Skeletal muscle cell (primary cell): ENCODE measurements around the gene DOC2B.
"Not testable (repeated sequence)": the region's sequence is repeated elsewhere in the genome, so short reads cannot be mapped to it uniquely, and the experiment has no call there.

Experiments used
- DNase-seq: peaks from one replicate; pipeline ENCODE4 v3.0.0-alpha.2; 2010; ENCODE audit warnings: low read depth
- H3K4me3 ChIP-seq: 2 replicates; pipeline ENCODE4 v1.5.1; 2011; ENCODE audit warnings: low read depth, mild to moderate bottlenecking, control low read depth, low read length, moderate library complexity

DOC2B gene

DNA sequence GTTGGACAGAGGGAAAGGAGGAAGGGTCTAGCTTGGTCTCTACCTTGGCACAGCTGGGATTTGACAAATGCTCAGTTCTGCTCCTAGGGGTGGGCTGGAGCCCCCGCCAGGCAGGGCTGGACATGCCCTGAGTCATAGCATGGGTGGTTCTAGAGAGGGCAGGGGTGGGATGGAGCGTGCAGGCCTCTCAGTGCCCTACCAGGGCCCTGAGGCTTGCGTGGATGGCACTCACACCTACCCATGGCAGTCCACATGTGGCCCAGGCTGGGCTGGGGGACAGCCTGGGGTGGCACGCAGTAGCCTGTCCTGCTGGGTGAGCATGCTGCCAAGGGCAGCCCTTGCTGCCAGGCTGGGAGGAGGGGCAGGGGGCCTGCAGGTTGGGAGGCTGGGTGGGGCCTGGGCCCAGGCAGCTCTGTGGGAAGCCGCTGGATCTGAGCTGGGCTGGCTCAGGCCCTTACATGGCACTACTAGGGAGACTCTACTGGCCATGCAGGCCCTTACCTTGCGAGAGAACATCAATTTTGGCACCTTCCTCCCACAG, 11.2 kb downstream of the DOC2B start:
- no peak overlapping the region for H3K4me3 ChIP-seq
- DNase-seq, result no peak

DNA sequence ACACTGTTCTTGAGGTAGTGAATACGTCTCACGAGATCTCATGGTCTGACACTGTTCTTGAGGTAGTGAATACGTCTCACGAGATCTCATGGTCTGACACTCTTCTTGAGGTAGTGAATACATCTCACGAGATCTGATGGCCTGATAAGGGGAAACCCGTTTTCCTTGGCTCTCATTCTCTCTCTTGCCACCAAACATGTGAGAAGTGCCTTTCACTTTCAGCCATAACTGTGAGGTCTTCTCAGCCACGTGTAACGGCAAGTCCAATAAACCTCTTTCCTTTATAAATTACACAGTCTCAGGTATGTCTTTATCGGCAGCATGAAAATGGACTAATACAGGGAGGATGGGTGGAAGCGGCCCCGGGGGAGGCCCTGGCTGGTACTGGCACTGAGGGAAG, 12.8 kb downstream of the DOC2B start:
- DNase-seq, H3K4me3 ChIP-seq: not testable (repeated sequence)

DNA sequence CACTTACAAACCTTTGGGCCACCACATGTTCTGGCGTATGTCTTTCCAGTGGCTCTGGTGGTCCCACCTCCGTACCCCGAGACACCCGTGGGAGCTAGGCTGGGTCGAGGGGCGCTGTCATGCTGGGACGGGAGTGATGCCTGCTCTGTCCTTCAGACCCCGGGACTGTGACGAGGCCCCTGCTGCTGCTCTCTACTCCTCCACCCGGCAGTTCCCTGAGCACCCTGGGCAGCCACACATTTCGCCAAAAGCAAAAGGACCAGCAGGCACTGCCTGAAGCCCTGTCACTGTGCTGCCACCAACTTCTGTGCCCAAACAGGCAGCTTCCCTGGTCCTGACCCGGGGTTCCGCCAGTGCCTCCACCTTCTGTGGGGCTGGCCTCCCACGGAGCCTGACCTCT, 15.5 kb downstream of the DOC2B start:
- H3K4me3 ChIP-seq, result no peak overlapping the region

DNA sequence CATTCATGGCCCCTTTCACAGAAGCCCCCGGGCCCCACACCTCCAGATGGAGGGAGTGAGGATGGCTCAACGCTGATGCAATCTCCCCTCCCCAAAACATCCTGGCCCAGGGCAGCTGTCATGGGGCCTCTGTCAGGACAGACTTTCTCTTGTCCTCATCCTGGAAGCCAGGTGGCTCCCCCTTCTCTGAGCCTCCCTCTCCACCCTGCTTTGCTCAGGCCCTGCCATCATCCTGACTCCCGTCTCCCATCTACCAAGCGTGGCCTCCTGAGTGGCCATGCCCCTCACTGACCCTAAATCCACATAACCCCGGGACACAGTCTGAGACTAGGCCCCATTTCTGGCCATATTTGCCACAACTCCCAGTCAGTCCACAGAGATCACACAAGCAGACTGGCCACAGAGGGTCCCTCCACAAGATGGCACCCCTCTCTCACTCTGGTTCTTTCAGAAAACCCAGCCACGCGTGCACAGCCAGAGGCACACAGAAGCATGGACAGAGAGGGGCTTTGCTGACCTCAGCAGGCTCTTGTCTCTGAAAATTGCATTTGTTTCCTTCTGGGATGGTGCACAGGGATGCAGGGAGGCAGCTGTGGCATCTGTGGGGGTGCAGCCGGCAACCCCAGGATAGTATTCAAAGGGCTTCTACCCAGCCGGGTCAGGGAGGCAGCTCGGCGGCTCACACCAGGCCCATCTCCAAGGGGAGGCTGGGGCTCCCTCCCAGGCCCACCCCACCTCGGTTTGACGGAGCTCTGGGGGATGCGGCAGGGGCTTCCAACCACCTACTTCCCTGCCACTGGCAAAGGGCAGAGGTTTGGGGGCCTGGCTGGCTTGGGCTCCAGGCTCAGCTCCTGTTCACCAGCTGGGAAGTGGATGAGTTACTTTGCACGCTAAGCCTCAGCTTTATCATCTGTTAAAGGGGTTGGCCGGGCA, 16.9 kb downstream of the DOC2B start:
- no peak for DNase-seq
- no peak overlapping the region for H3K4me3 ChIP-seq

More for the DNA sequence above, 15.5 kb downstream of the DOC2B start:
- DNase-seq, result no peak

DNA sequence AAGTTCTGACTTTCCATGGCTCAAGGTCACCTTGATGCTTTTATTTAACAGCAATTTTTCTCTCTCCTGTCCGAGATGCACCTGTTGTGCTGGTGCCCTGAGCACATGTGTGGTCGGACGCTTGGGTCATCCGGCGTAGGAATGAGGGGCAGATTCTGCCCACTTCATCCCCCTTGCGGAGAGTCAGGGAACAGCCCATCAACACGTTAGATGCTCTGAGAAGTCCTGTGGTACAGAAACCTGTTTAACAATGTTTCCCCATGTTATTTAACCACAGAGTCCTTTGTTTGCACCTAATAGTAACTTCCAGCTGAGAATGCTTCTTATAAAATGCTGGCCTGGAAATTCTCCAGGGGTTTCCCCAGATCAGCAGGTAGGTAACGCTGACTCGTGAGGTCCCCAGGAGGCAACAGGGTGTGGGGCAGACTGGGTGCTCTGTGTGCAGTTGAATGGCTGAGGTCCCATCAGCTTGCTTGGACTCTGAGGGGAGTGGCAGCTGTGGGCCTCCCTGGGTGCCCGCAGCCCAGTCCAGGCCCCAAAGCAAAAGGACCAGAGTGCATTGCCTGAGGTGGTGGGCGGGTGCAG, 17.8 kb downstream of the DOC2B start:
- DNase-seq, result no peak
- H3K4me3 ChIP-seq, result no peak overlapping the region

DNA sequence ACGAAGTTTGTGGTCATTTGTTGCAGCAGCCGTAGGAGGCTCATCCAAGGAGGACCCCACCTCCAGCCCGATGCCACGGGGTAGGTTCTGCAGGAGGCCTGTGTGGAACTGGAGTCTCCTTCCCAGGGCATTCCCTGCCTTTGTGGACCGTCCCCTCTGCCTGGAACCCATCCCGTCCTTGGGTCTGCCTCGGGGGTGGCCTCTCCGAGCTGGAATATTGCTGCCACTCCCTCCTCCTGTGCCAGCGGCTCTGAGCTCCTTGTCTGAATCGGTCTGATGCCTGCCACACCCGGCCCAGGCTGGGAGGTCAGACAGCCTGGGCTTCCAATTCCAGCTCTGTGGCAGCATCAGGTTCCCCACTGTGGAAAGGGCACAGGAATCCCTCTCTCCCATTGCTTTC, 18.8 kb downstream of the DOC2B start:
- H3K4me3 ChIP-seq, result no peak overlapping the region
- no peak for DNase-seq

- no peak for DNase-seq
- H3K4me3 ChIP-seq, result no peak overlapping the region
These were observed 20.0 kb downstream of the DOC2B start for GRCh38 chr17:161481-161880.

DNA sequence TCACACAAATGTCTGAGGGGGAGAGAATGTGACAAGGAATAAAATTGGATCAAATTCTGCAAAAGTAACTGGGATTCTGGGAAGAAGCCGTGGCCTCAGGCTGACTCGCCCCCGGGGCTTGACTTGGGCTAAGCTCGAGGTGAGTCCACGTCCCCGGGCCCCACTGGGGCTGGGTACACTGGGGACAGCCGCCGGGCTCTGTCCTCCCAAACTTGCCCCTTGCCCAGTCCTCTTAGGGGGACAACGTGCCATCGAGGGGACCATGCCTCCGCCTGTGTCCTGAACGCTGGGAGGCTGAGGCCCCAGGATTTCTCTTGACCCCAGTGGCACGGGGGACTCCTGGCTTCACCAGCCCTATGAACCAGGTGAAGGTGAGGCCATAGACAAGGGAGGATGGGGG, 21.1 kb downstream of the DOC2B start:
- no peak overlapping the region for H3K4me3 ChIP-seq
- DNase-seq, result no peak

DNA sequence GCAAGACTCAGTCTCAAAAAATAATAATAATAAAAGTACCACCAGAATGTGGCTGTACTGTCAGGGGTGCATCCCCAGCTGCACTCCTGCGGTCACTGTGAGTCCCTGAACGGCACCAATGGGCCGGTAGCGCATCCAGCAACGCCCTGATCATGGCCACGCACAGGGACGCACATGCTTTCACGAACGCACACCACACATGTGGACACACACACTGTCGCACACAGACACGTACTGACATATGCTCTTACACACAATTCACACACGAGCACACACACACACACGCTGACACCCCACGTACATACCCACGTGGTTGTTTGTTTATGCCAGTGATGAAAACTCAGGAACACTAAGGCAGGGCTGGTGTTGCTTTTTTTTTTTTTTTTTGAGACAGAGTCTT, 21.8 kb downstream of the DOC2B start:
- H3K4me3 ChIP-seq, result no peak overlapping the region
- no peak for DNase-seq

- no peak for DNase-seq
- H3K4me3 ChIP-seq, result no peak overlapping the region
These were observed 23.1 kb downstream of the DOC2B start for GRCh38 chr17:158379-158778.

GRCh38 chr17:157901-158300, 23.5 kb downstream of the DOC2B start:
- no peak for DNase-seq
- H3K4me3 ChIP-seq, result no peak overlapping the region

DNA sequence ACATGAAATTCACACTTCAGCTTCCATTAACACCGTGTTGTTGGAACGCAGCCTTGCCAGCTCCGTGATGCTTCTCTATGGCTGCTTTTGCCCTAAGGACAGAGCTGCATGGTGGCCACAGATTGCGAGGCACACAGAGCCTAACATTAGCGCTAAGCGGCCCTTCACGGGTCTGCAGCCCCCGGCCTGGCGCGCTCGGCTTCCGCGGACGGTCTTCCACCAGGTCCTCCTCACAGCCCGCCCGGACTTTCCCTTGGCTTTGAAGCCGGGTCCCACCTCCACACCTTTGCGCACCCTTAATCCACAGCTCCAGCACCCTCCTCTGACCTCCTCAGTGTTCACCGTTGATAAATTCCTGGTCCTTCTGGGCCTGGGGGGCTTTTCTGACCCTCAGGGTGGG, 24.5 kb downstream of the DOC2B start:
- no peak for DNase-seq

DNA sequence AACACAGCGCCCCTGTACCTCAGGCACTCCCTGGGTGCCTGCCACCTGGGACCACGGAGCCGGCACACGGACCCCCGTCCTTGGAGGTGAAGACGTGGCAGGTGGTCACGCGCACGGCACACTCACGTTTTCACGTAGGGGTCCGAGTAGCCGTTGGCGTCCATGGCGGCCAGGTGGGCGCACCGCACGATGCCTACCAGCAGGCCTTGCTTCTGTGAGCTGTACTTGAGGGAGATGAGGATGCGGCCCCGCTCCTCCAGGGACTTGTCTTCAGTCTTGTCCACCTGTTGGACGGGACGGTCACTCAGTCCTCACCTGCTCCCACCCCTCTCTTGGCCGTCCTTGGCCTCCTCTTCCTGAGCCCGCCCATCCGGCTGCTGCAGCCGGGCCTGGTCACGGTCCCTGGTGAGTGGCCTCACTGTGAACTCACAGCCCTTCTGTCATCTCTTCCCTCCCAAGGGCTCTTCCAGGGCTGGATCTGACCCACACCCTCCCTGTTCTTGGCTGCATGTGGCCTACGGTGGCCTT, 25.3 kb downstream of the DOC2B start:
- H3K4me3 ChIP-seq, result no peak overlapping the region
- DNase-seq, result no peak

More for the DNA sequence above, 24.5 kb downstream of the DOC2B start:
- no peak overlapping the region for H3K4me3 ChIP-seq

- no peak overlapping the region for H3K4me3 ChIP-seq
- no peak for DNase-seq
These were observed 25.9 kb downstream of the DOC2B start for GRCh38 chr17:155576-155975.

- DNase-seq, result no peak
- H3K4me3 ChIP-seq, result no peak overlapping the region
These were observed 27.6 kb downstream of the DOC2B start for GRCh38 chr17:153851-154250.

DNA sequence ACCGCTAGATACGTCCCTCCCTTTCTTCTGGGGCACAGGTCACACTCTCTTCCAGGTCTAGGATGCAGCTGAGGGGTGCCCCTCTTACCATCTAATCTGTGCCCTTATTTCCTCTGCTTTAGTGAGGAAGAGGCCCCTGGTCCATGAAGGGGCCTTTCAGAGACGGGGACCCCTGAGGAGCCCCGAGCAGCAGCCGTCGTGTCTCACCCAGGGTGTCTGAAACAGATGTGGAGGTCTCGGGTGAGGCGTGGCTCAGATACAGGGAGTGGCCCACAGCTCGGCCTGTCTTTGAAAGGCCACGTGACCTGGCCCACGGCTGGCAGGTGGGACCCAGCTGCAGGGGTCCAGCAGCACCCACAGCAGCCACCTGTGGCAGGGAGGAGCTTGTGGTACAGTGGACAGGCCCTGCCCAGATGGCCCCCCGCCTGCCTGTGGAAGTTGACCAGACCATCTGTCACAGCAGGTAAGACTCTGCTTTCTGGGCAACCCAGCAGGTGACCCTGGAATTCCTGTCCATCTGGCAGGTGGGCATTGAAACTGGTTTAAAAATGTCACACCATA, 28.5 kb downstream of the DOC2B start:
- no peak for DNase-seq

GRCh38 chr17:151886-152859, 29.3 kb downstream of the DOC2B start:
- no peak overlapping the region for H3K4me3 ChIP-seq
- DNase-seq, result no peak

More for the DNA sequence above, 28.5 kb downstream of the DOC2B start:
- H3K4me3 ChIP-seq, result no peak overlapping the region

DNA sequence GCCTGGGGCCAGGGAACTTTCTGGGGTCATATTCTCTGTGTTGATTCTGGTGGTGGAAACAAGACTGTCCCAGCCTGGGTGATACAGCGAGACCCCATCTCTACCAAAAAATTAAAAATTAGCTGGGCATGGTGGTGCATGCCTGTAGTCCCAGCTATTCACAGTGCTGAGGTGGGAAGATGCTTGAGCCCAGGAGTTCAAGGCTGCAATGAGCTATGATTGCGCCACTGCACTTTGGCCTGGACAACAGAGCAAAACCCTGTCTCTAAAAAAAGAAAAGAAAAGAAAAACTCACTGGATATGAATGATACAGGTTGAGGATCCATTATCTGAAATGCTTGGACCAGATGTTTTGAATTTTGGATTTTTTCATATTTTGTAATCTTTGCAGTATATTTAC, 30.4 kb downstream of the DOC2B start:
- no peak for DNase-seq
- H3K4me3 ChIP-seq, result no peak overlapping the region
